H1 (cell line): ENCODE measurements around the gene RASAL2. TPM values are rescaled to one million over a fixed set of nuclear protein-coding genes. Genes with fewer than 3 reads are reported as not detected.

ENCODE experiments used
- CTCF ChIA-PET: fragments of 300-600 bp; sonication (Branson Sonifier 250); formaldehyde crosslinking; loops from one replicate; lab custom pipeline; 2021; ENCODE audit not compliant: partially characterized antibody; lab: Charles Lee
- POLR2A ChIA-PET: fragments of 300-600 bp; sonication (Branson Sonifier 250); formaldehyde crosslinking; loops from one replicate; lab custom pipeline; 2021; ENCODE audit warnings: inconsistent platforms; ENCODE audit not compliant: partially characterized antibody; lab: Charles Lee
- DNase-seq, 2 experiments: peaks; one replicate each; pipeline versions ENCODE4 v3.0.0 to v3.0.0-alpha.2; 2010 to 2022; ENCODE audit warnings: low spot score in 2 of 2, low read depth in 1 of 2, mixed read lengths in 1 of 2
- FAIRE-seq: peaks from 2 replicates; lab custom pipeline; 2011; peaks lifted over from hg19 to GRCh38; lab: Jason Lieb, UNC
- H2AFZ ChIP-seq: 2 replicates; pipeline ENCODE4 v1.8.1; 2012; ENCODE audit warnings: low read length, inconsistent platforms
- H2AK5ac ChIP-seq: 2 replicates; pipeline ENCODE4 v1.6.1; 2013; ENCODE audit warnings: low read depth, low read length
- H2BK120ac ChIP-seq: replicated peaks from 2 replicates; pipeline ENCODE3; 2013; ENCODE audit warnings: low read depth, low read length, inconsistent platforms
- H2BK12ac ChIP-seq: 2 replicates; pipeline ENCODE4 v1.6.1; 2013; ENCODE audit warnings: low read depth, low read length
- H2BK15ac ChIP-seq: 2 replicates; pipeline ENCODE4 v1.6.1; 2013; ENCODE audit warnings: low read length
- H2BK20ac ChIP-seq: 2 replicates; pipeline ENCODE4 v1.6.1; 2013; ENCODE audit warnings: low read length
- H2BK5ac ChIP-seq: 2 replicates; pipeline ENCODE4 v1.6.1; 2013; ENCODE audit warnings: low read depth, low read length
- H3K14ac ChIP-seq: 2 replicates; pipeline ENCODE4 v1.6.1; 2013; ENCODE audit warnings: inconsistent platforms; ENCODE audit not compliant: insufficient read length
- H3K18ac ChIP-seq: 2 replicates; pipeline ENCODE4 v1.6.1; 2013; ENCODE audit warnings: low read length; ENCODE audit errors: extremely low read depth
- H3K23ac ChIP-seq: 2 replicates; pipeline ENCODE4 v1.6.1; 2013; ENCODE audit warnings: inconsistent platforms; ENCODE audit not compliant: insufficient read length
- H3K23me2 ChIP-seq: 2 replicates; pipeline ENCODE4 v1.6.1; 2013; ENCODE audit warnings: low read depth, low read length
- H3K27ac ChIP-seq: 2 replicates; pipeline ENCODE4 v1.6.1; 2011; ENCODE audit warnings: low read depth, low read length, inconsistent platforms
- H3K27me3 ChIP-seq, 4 experiments: replicated peaks in 1 of 4; 1 replicate in 1 of 4; 2 replicates in 3 of 4; pipeline versions ENCODE4 v1.6.1 to v1.8.1; 2011 to 2013; ENCODE audit warnings: low read length in 3 of 4, mild to moderate bottlenecking in 3 of 4, inconsistent platforms in 2 of 4, mixed read lengths in 2 of 4, moderate library complexity in 1 of 4; ENCODE audit not compliant: control insufficient read depth in 3 of 4, insufficient read depth in 3 of 4; ENCODE audit errors: extremely low read depth in 1 of 4
- H3K36me3 ChIP-seq, 4 experiments: 2 replicates each; pipeline versions ENCODE4 v1.6.1 to v1.8.1; 2011 to 2013; ENCODE audit warnings: mild to moderate bottlenecking in 4 of 4, low read length in 3 of 4, moderate library complexity in 2 of 4, control low read depth in 1 of 4, inconsistent platforms in 1 of 4; ENCODE audit not compliant: insufficient read depth in 4 of 4, control insufficient read depth in 2 of 4
- H3K4ac ChIP-seq: replicated peaks from 2 replicates; pipeline ENCODE3; 2013; ENCODE audit warnings: low read length, low read depth, mixed read lengths, inconsistent platforms; ENCODE audit not compliant: insufficient read length
- H3K4me1 ChIP-seq, 4 experiments: replicated peaks in 1 of 4; 1 replicate in 1 of 4; 2 replicates in 3 of 4; pipeline versions ENCODE4 v1.6.1 to v1.8.1; 2011 to 2013; ENCODE audit warnings: low read length in 3 of 4, inconsistent platforms in 2 of 4, mixed read lengths in 1 of 4; ENCODE audit not compliant: insufficient read depth in 4 of 4, control insufficient read depth in 3 of 4
- H3K4me2 ChIP-seq, 2 experiments: 2 replicates each; pipeline versions ENCODE4 v1.6.1 to v1.8.1; 2011 to 2013; ENCODE audit warnings: low read depth in 2 of 2, low read length in 2 of 2, control low read depth in 1 of 2, inconsistent platforms in 1 of 2, mild to moderate bottlenecking in 1 of 2; ENCODE audit not compliant: insufficient read depth in 1 of 2
- H3K4me3 ChIP-seq, 4 experiments: fragments of 200-600, 300-600 bp in 1 of 4; sonication (generic), shearing (Covaris generic), sonication (Bioruptor Twin) in 1 of 4; 2 replicates each; pipeline versions ENCODE4 v1.5.1 to v1.8.1; 2011 to 2016; ENCODE audit warnings: low read length in 4 of 4, low read depth in 3 of 4, control low read depth in 2 of 4, inconsistent platforms in 2 of 4, mild to moderate bottlenecking in 2 of 4, mixed read lengths in 1 of 4, moderate library complexity in 1 of 4; ENCODE audit not compliant: insufficient read depth in 2 of 4; ENCODE audit errors: extremely low read depth in 1 of 4
- H3K56ac ChIP-seq: replicated peaks from 2 replicates; pipeline ENCODE3; 2013; ENCODE audit warnings: low read depth, mild to moderate bottlenecking, mixed read lengths, low read length, inconsistent platforms; ENCODE audit not compliant: insufficient read length
- H3K79me1 ChIP-seq: 2 replicates; pipeline ENCODE4 v1.6.1; 2013; ENCODE audit warnings: low read depth, low read length, control low read depth
- H3K79me2 ChIP-seq, 2 experiments: 2 replicates each; pipeline versions ENCODE4 v1.6.1 to v1.8.1; 2012 to 2013; ENCODE audit warnings: low read length in 2 of 2, mild to moderate bottlenecking in 2 of 2, inconsistent platforms in 1 of 2; ENCODE audit not compliant: insufficient read depth in 2 of 2, control insufficient read depth in 1 of 2
- H3K9ac ChIP-seq, 4 experiments: replicated peaks in 1 of 4; 1 replicate in 1 of 4; 2 replicates in 3 of 4; pipeline versions ENCODE4 v1.6.1 to v1.8.1; 2011 to 2013; ENCODE audit warnings: low read depth in 3 of 4, low read length in 3 of 4, control low read depth in 2 of 4, mild to moderate bottlenecking in 2 of 4, moderate library complexity in 2 of 4, inconsistent platforms in 1 of 4; ENCODE audit errors: extremely low read depth in 1 of 4
- H3K9me3 ChIP-seq, 2 experiments: 2 replicates each; pipeline versions ENCODE4 v1.6.1 to v1.8.1; 2012 to 2013; ENCODE audit warnings: mild to moderate bottlenecking in 2 of 2, moderate library complexity in 2 of 2, control low read depth in 1 of 2, inconsistent platforms in 1 of 2, low read depth in 1 of 2, low read length in 1 of 2, mixed read lengths in 1 of 2; ENCODE audit not compliant: insufficient read depth in 2 of 2
- H4K20me1 ChIP-seq, 2 experiments: replicated peaks in 1 of 2; 2 replicates each; pipeline versions ENCODE3 to v1.8.1; 2011 to 2013; ENCODE audit warnings: inconsistent platforms in 2 of 2, low read length in 2 of 2, mild to moderate bottlenecking in 1 of 2; ENCODE audit not compliant: insufficient read depth in 2 of 2, control insufficient read depth in 1 of 2
- H4K5ac ChIP-seq: 2 replicates; pipeline ENCODE4 v1.6.1; 2013; ENCODE audit warnings: low read length, low read depth, mixed read lengths, inconsistent platforms; ENCODE audit not compliant: insufficient read length
- H4K8ac ChIP-seq: 2 replicates; pipeline ENCODE4 v1.8.0; 2013; ENCODE audit warnings: mild to moderate bottlenecking, moderate library complexity, low read length, inconsistent platforms; ENCODE audit not compliant: insufficient read depth; ENCODE audit errors: extremely low read depth
- H4K91ac ChIP-seq: replicated peaks from 2 replicates; pipeline ENCODE3; 2013; ENCODE audit warnings: low read length, mixed read lengths, inconsistent platforms; ENCODE audit not compliant: insufficient read length
- CEBPB ChIP-seq: IDR thresholded peaks from 2 replicates; pipeline ENCODE4 v1.6.1; 2012; ENCODE audit warnings: low read depth, low read length
- CREB1 ChIP-seq: IDR thresholded peaks from 2 replicates; pipeline ENCODE4 v1.6.1; 2012; ENCODE audit warnings: inconsistent platforms
- EZH2 ChIP-seq: fragments of 200-600 bp; sonication (generic); IDR thresholded peaks from 2 replicates; pipeline ENCODE4 v1.7.1; 2012; ENCODE audit warnings: low read depth, mild to moderate bottlenecking, moderate library complexity, low read length, inconsistent platforms; ENCODE audit not compliant: severe bottlenecking
- GTF2F1 ChIP-seq: IDR thresholded peaks from 2 replicates; pipeline ENCODE4 v1.6.1; 2012; ENCODE audit warnings: low read depth, low read length, improper control_type of control experiment, borderline replicate concordance
- KDM4A ChIP-seq: IDR thresholded peaks from one replicate; pipeline ENCODE4 v1.7.1; 2012; ENCODE audit warnings: low read depth, mild to moderate bottlenecking, moderate library complexity, low read length, inconsistent platforms; ENCODE audit not compliant: severe bottlenecking
- PHF8 ChIP-seq: fragments of 200-600 bp; sonication (generic); conservative IDR thresholded peaks from 2 replicates; pipeline ENCODE4 v1.7.1; 2012; ENCODE audit warnings: low read depth, mild to moderate bottlenecking, inconsistent platforms, low read length, moderate library complexity
- SP2 ChIP-seq: IDR thresholded peaks from 2 replicates; pipeline ENCODE4 v1.6.1; 2012; ENCODE audit warnings: mild to moderate bottlenecking, low read length, inconsistent platforms
- WGBS, 2 experiments: shearing (Covaris generic) in 1 of 2; methylation state at CpG; one replicate each; pipeline versions ENCODE4 v1.1.6 to v1.1.7; 2013 to 2015; ENCODE audit warnings: low lambda C conversion rate in 2 of 2, mixed read lengths in 2 of 2, inconsistent platforms in 1 of 2, low coverage in 1 of 2, missing lambda C conversion rate in 1 of 2; ENCODE audit not compliant: insufficient replicate concordance in 2 of 2, insufficient coverage in 1 of 2, insufficient read length in 1 of 2; ENCODE audit errors: extremely low coverage in 1 of 2, missing lambda C conversion rate in 1 of 2; 5-methylcytosine and 5-hydroxymethylcytosine counted together
- polyA plus RNA-seq, 7 experiments: library from polyadenylated mRNA; depleted of rRNA in 3 of 7; stranded (reverse) in 5 of 7; unstranded in 2 of 7; fragments of >200 nt in 5 of 7; fragments of 200-250 nt in 2 of 7; gene quantifications; 1 replicate in 5 of 7; 2 replicates in 1 of 7; 4 replicates in 1 of 7; pipeline versions ENCODE4 v1.2.1 to v1.2.3, GENCODE V29; 2011 to 2013; ENCODE audit warnings: missing spikeins in 2 of 7, mixed read lengths in 2 of 7
- total RNA-seq: library from RNA; stranded (reverse); fragmentation: NEBNext Ultra II Directional; extraction: Animal tissue kit (Norgen Biotek cat#: 25700); gene quantifications from 2 replicates; pipeline ENCODE4 v1.2.1, GENCODE V29; 2021
- TF ChIP-seq, protein P1 (sequence below): IDR thresholded peaks from 2 replicates; pipeline ENCODE4 v1.6.1; 2011; ENCODE audit warnings: low read length, improper control_type of control experiment

The RASAL2 gene
- total and polyA plus RNA-seq, 2 of the 8 experiments (the other 6 are each of a cell fraction or from before 2014, with no cell fraction given), result 15.9 to 32.5 TPM

DNA sequence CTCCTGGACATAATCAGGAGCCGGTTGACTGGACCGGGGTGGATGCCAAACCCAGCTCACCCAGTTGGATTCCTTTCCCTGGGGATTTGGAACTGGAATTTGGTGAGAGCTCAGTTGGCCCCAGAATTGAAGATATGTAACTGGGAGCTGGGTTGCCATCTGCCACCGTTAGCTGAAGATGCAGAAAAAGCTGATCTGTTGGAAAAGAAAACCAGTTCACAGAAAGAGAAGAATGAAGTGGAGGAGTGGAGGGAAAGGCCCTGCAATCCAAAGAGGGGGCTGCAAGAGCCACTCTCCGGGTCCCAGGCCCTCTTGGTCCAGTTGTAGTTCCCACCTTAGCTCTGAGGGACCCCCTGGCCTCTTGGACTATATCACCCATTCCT, 435.0 kb downstream of the RASAL2 start:
- Histone ChIP-seq H2BK5ac (no peak overlapping the region), H3K23ac (no peak overlapping the region), H3K79me1 (no peaks in the 10 kb centered on the region), H3K56ac (no peak overlapping the region), H2BK12ac (no peak overlapping the region), H3K14ac (no peak overlapping the region), H3K36me3 (no peaks in the 10 kb centered on the region), H3K27ac (no peak overlapping the region), H3K9me3 (no peaks in the 10 kb centered on the region), H3K9ac (no peak overlapping the region), H3K4ac (no peak overlapping the region), H3K18ac (no peak overlapping the region), H2AK5ac (no peak overlapping the region; the same call in 1 of the 2 replicates), H3K27me3 (no peaks in the 10 kb centered on the region), H2AFZ (no peak overlapping the region), H2BK120ac (no peak overlapping the region), H2BK20ac (no peak overlapping the region), H4K8ac (no peak overlapping the region; the same call in 1 of the 2 replicates), H3K4me2 (no peak overlapping the region), H4K91ac (no peak overlapping the region), H3K79me2 (no peaks in the 10 kb centered on the region), H4K20me1 (no peaks in the 10 kb centered on the region), H4K5ac (no peak overlapping the region), H3K23me2 (no peaks in the 10 kb centered on the region), H3K4me1 (peaks cover 0 to 2% (median under 1%) of the 10 kb centered on the region in 4 experiments; a peak in 1 of 7 replicates), H2BK15ac (no peak overlapping the region), H3K4me3 (no peak overlapping the region)
- DNase-seq, result no peak
- TF ChIP-seq CEBPB (no peak), KDM4A (no peak), GTF2F1 (no peak), CREB1 (no peak), SP2 (no peak), PHF8 (no peak), EZH2 (no peak)
- TF ChIP-seq, protein P1, sequence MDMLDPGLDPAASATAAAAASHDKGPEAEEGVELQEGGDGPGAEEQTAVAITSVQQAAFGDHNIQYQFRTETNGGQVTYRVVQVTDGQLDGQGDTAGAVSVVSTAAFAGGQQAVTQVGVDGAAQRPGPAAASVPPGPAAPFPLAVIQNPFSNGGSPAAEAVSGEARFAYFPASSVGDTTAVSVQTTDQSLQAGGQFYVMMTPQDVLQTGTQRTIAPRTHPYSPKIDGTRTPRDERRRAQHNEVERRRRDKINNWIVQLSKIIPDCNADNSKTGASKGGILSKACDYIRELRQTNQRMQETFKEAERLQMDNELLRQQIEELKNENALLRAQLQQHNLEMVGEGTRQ, result no peak
- 91% methylated on average over 4 of the region's 4 CpGs; no CpG with 5 or more reads in 1 of the 2 experiments for WGBS, 2 experiments
- CTCF ChIA-PET, result interaction anchor here (0.6 to 16.8 kb wide), 17 partner anchors 9 to 475 kb away, joined by 3 to 238 read pairs (median 4); partner anchors contain the start of gene TEX35
- POLR2A ChIA-PET, result interaction anchor here (0.8 kb wide), 1 partner anchor 9 kb away, joined by 3 read pairs; no protein-coding TSS in a partner anchor
- no peak for FAIRE-seq
